ENCODE results near the gene HIVEP3.

GRCh38 chr1:41540886-41541591, 377.7 kb downstream of the HIVEP3 start:
- TF ChIP-seq, protein P1, sequence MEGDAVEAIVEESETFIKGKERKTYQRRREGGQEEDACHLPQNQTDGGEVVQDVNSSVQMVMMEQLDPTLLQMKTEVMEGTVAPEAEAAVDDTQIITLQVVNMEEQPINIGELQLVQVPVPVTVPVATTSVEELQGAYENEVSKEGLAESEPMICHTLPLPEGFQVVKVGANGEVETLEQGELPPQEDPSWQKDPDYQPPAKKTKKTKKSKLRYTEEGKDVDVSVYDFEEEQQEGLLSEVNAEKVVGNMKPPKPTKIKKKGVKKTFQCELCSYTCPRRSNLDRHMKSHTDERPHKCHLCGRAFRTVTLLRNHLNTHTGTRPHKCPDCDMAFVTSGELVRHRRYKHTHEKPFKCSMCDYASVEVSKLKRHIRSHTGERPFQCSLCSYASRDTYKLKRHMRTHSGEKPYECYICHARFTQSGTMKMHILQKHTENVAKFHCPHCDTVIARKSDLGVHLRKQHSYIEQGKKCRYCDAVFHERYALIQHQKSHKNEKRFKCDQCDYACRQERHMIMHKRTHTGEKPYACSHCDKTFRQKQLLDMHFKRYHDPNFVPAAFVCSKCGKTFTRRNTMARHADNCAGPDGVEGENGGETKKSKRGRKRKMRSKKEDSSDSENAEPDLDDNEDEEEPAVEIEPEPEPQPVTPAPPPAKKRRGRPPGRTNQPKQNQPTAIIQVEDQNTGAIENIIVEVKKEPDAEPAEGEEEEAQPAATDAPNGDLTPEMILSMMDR (IDR thresholded peaks at IDR 0.05), result no peak
- TF ChIP-seq POLR2AphosphoS5 (IDR thresholded peaks at IDR 0.05) (no peak), POLR2A (IDR thresholded peaks at IDR 0.05) (no peak)
